Measurements from ENCODE around the gene SHC2.
"Not testable (repeated sequence)": the region's sequence is repeated elsewhere in the genome, so short reads cannot be mapped to it uniquely, and the experiment has no call there.

Gene SHC2

DNA sequence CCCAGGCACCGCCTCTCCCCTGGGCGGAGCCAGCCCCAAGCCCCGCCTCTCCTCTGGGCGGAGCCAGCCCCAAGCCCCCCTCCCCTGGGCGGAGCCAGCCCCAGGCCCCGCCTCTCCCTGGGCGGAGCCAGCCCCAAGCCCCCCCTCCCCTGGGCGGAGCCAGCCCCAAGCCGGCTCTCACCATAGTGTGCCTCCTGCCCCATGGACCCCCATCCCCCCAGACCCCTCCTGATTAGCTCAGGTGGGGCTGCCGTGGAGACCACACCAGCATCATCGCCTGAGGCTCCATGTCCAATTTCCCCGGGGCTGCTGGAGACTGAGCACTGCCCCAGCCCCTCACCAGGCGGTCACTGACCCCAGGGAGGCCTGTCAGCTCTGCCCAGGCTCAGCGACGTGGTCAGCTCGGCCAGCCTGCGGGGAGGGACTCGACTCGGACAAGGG, 31.3 kb upstream of the SHC2 start:
- DNase-seq (ENCODE audit: low read depth in 2 of 2, low spot score in 1 of 2), result no peak

DNA sequence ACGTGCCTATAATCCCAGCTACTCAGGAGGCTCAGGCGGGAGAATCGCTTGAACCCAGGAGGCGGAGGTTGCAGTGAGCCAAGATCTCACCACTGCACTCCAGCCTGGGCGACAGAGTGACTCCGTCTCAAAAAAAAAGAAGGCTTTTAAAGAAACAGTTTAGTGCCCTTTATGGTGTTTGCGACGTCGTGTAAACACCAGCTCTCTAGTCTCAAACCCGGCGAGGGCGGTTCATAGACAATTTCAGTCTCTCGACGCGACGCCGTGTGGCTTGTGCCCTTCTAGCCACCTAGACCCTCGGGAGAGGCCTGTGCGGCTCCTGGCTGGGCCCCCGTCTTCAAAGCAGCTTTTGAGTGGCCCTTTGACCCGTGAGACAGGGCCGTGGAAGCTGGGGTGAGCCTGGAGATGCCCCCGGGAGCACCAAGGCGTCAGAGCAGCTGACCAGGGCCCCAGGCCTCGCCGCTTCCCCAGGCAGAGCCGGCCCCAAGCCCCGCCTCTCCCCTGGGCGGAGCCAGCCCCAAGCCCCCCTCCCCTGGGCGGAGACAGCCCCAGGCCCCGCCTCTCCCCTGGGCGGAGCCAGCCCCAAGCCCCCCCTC, 30.4 kb upstream of the SHC2 start:
- no peak for DNase-seq (ENCODE audit: low read depth in 2 of 2, low spot score in 1 of 2)

DNA sequence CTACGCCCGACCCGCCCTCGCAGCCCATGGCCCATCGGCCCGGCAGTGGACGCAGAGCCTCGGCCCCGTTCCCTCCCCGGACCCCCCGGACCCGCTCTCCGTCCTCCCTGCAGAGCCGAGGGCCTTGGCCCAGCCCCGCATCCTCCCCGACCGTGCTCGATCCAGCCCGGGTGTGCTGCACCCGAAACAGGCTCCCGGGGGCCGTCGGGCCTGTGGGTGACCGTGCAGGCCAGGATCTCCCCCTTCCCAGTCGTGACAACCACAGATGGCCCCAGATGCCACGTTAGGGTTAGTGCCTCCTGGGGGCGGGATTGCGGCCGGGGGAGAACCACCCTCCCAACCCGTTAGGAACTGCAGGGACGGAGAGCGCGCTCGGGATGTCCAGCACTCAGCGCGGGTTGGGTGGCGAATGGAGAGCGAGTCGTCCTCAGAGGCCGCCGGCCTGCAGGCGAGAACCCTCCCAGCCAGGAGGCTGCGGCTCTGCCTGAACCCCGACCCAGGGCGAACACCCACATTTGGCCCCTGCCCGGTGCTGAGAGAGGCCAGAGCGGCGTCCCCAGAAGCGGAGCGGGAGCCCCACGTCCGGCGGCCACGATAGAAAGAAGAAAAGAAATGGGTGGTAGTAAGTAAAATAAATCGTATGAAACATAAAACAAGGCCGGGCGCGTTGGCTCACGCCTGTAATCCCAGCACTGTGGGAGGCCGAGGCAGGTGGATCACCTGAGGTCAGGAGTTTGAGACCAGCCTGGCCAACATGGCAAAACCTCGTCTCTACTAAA, 28.8 kb upstream of the SHC2 start:
- DNase-seq (ENCODE audit: low read depth in 2 of 2, low spot score in 1 of 2), result no peak

DNA sequence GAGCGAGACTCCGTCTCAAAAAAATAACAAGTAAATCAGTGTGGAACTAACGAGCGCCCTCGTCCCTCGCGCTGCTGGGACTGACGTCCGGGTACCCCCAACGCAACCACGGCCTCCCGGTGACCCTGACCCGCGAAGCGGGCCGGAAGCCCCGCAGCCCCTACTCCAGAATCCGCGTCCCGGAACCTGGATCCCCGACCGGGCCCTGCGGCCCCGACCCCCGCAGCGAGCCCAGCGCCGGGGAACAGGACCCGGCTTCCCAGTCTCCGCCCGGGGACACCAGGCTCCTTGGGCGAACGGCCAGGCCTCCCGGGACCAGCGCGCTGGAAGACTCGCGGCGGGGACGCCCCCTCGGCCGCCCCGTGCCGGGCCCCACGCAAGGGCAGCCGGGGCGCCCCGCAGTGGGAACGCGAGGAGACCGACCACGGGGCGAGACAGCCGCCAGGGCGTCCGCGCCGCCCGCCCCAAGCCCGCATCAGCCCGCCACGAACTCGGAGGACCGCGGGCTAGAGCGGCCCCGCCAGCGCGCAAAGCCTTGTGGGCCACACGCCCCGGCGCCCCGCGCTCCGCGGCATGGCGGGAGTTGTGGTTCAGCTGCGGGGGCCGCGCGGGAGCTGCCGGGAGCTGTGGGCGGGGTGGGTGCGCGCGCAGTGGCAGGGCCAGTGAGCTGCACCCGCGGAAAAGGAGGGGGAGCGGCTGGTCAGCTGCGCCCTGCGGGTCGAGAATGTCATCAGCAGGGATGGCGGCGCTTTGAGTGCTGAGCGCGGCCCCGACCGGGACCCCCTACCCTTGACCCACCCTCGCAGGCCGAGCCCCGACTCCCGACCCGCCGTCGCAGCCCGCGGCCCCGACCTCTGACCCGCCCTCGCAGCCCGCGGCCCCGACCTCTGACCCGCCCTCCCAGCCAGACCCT, 27.9 kb upstream of the SHC2 start:
- peak; percentile 80 to 89 for DNase-seq (ENCODE audit: low read depth in 2 of 2, low spot score in 1 of 2)

DNA sequence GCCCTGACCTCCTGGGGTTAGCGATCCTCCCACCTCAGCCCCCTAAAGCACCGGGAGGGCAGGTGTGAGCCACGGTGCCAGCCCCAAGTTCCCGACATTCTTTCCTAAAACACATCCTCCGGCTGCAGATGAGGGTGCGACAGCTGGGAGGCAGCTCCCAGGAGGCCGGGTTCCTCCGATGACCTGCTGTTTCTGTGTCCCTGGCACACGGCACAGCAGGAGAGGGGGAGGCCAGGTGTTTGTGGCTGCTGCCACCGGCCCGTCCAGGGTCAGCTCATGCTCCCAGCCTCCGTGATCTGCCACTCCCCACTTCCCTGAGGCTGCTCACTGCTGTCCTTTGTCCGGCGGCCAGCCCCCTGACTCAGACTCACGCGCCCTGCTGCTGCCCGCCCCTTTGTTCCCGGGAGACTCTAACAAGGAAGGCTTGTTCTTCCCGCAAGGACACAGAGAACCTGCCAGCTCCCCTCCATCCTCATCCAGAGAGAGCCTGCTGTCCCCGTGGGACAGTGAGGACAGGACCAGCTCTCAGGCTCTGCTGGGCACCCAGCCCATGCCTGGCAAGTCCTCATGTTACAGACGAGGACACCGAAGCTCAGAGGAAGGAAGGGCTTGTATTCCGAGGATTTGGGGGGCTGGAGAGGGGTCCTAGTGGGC, 24.9 kb upstream of the SHC2 start:
- no peak for DNase-seq (ENCODE audit: low read depth in 2 of 2, low spot score in 1 of 2)

DNA sequence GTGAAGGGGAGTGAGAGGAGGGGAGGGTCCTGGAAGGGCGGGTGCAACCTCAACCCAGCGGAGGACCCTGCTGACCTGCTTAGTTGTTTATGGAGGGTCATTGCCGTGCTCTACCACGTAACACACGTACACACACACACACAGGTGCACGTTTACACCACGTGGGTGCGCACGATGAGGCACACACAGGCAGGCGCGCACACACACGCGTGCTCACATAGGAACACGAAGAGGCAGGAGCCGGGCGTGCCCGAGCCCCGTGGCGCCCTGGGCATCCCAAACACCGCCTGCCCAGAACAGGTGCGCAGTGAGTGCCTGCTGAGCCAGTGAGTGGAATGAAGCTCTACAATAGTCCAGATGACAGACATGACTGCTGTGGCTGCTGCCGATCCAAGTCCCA, 24.2 kb upstream of the SHC2 start:
- DNase-seq (ENCODE audit: low read depth in 2 of 2, low spot score in 1 of 2), result no peak

DNA sequence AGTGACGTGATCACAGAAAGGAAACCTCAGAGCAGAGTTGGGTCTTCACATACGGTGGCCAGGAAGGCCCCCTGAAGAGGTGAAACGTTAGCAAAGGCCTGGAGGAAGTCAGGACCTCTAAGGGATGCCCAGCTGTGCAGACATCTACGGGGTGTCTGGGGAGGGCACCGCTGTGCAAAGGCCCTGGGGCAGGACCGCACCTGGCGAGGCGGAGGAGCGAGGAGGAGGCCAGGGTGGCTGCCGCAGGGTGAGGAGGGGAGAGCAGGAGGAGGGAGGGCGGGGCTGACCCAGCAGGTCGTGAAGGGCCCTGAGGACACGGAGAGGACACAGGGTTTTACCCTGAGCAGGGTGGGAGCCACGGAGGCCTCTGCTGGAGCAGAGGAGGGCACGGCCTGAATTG, 23.7 kb upstream of the SHC2 start:
- no peak for DNase-seq (ENCODE audit: low read depth in 2 of 2, low spot score in 1 of 2)

DNA sequence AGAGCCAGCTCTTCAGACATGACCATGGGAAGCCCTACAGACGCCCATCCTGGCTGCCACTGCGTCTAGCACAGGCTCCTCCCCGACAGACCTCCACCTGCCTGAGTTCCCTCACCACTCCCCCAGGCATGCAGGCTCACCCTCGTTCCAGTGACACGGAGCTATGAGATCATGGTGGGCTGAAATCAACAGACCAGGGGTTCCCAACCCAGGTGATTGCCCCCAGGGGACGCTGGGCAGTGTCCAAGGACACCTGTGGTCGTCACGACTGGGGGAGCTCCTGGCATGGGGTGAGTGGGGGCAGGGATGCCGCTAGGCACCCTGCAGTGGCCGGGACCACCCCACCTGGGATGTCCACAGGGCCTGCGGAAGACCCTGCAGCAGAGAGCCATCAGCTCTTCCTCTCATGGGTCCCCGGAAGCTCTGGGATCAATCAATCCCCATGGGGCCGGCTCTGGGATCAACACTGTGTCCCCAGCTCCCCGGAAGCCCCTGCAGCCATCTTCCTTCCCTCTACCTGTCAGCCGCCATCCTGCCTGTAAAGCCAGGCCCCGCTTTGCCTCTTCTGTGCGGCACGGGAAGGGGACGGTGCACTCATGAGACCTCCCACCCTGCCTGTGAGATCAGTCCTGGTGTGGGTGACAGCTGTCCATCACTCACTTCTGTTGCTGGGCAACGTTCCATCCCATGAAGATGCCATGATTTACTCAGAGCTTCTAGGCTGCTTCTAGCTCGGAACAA, 22.7 kb upstream of the SHC2 start:
- no peak for DNase-seq (ENCODE audit: low read depth in 2 of 2, low spot score in 1 of 2)

DNA sequence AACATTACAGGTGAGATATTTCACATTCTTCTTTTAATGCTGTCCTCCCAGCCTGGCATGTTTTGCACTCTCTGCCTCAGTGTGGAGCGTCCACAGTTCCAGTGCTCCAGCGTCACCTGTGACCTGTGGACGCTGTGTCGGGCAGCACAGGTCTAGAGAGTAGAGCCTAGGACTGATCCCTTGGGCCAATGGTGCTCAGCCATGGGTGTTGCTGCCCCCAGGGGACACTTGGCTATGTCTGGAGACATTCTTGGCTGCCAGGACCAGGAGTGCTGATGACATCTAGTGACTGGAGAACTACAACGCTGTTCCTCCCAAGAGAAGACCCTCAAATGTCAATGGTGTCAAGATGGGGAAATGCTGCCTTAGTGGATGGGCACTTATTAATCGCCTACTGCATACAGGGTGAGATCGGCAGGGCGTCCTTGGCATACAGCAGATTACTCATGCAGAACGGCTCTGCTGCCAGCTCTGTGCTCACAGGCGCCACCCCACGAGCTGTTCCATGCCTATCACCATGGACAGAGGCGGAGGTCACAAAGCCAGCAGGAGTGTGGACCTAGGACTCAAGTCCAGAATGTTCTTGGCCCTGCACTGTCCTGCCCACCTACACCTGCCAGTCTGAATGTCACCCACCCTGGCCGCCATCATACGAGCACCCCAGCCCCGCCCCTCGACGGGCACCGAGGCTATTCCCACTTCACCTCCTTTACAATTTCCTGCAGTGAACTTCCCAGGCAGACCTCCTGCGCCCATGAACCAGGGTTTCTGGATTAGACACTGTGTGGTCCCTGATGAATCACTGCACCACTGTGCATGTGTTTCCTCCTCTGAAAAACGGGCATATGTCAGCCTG, 21.6 kb upstream of the SHC2 start:
- no peak for DNase-seq (ENCODE audit: low read depth in 2 of 2, low spot score in 1 of 2)

DNA sequence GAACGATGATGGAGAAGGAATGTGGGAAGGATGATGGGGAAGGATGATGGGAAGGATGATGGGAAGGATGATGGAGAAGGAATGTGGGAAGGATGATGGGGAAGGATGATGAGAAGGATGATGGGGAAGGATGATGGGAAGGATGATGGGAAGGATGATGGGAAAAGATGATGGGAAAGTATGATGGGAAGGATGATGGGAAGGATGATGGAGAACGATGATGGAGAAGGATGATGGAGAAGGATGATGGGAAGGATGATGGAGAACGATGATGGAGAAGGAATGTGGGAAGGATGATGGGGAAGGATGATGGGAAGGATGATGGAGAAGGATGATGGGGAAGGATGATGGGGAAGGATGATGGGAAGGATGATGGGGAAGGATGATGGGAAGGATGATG, 20.3 kb upstream of the SHC2 start:
- not testable (repeated sequence) for DNase-seq (ENCODE audit: low read depth in 2 of 2, low spot score in 1 of 2)

DNA sequence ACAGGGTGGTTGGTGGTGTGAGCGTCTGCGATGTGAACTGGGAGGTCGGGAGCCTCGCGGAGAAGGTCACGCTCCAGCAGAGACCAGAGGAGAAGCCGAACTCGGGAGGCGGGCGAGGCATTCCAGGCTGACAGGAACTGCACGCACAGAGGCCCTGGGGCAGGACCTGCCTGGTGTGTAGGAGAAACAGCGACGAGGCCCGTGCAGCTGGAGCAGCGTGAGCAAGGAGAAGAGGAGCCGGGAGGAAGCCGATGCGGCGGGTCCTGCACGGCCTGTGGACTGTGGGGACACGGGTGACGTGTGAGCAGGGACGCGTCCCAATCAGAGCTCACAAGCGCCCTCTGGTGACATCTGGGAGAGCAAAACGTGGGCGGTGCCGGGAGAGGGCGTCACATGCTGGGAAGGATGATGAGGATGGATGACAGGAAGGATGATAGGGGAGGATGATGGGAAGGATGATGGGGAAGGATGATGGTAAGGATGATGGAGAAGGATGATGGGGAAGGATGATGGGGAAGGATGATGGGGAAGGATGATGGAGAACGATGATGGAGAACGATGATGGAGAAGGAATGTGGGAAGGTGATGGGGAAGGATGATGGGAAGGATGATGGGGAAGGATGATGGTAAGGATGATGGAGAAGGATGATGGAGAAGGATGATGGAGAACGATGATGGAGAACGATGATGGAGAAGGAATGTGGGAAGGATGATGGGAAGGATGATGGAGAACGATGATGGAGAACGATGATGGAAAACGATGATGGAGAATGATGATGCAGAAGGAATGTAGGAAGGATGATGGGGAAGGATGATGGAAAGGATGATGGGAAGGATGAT, 19.4 kb upstream of the SHC2 start:
- DNase-seq (ENCODE audit: low read depth in 2 of 2, low spot score in 1 of 2), result no peak

DNA sequence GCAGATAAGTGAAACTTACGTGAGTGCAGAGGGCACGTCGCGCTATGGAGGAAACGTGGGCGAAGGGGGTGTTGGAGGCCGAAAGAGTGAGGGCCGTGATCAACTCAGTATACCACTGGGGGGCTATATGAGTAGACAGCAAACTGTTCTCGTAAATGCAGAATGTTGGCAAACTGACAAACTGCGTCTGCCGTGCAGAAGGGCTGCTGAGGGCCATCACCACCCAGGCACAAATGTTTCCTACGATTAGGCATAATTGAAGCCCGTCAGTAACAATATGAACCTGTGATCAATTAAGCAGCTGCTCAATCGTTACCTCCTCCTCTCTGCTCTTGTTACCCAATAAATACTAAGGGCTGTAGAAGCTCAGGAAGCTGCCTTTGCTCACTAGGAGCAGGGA, 18.1 kb upstream of the SHC2 start:
- no peak for DNase-seq (ENCODE audit: low read depth in 2 of 2, low spot score in 1 of 2)

DNA sequence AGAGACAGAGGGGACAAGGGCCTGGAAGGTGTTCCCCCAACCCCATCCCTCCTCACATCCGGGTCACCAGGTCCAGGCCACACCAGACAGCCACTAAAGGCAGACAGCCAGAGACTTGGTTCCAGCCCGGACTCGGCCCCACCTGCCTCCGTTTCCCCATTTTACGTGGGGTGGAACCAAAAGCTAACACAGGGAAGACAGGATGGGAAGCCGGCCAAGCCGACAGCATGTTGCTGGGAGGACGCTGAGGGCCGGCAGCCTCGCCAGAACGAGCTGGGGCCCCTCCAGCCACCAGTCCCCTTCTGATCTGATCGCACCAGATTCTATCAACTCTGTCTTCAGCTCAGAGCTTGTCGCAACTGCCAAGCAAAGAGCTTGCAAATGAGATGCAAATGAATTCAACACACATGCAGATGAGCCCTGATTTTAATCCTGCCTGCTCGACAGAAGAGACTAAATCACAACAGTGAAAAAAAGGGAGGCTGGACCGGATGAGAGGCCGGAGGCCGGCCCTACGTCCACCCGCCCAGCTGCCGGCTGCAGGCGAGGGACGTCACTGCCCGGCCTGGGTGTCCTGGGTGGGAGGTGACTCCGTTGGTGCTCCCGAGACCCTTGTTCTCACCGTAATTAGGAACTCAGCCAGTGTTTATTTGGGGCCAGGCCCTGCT, 17.5 kb upstream of the SHC2 start:
- no peak for DNase-seq (ENCODE audit: low read depth in 2 of 2, low spot score in 1 of 2)

DNA sequence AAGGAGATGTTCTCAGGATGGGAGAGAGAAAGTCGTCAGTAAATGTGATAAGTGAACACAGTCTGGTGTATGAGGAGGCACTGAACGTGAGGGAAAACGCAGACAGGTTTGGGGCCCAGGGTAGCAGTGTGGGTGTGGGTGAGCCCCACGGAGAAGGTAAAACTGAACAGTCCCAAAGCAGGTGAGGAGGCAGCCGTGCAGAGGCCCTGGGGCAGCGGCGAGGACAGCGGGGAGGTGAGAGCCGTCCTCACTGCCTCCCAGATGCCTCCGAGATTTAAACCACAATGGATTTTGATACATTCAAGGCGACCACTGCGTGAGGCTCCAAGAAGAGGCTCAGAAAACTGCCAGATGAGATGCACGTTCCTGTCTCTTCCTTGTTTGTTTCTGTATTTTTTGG, 14.5 kb upstream of the SHC2 start:
- DNase-seq (ENCODE audit: low read depth in 2 of 2, low spot score in 1 of 2), result no peak

DNA sequence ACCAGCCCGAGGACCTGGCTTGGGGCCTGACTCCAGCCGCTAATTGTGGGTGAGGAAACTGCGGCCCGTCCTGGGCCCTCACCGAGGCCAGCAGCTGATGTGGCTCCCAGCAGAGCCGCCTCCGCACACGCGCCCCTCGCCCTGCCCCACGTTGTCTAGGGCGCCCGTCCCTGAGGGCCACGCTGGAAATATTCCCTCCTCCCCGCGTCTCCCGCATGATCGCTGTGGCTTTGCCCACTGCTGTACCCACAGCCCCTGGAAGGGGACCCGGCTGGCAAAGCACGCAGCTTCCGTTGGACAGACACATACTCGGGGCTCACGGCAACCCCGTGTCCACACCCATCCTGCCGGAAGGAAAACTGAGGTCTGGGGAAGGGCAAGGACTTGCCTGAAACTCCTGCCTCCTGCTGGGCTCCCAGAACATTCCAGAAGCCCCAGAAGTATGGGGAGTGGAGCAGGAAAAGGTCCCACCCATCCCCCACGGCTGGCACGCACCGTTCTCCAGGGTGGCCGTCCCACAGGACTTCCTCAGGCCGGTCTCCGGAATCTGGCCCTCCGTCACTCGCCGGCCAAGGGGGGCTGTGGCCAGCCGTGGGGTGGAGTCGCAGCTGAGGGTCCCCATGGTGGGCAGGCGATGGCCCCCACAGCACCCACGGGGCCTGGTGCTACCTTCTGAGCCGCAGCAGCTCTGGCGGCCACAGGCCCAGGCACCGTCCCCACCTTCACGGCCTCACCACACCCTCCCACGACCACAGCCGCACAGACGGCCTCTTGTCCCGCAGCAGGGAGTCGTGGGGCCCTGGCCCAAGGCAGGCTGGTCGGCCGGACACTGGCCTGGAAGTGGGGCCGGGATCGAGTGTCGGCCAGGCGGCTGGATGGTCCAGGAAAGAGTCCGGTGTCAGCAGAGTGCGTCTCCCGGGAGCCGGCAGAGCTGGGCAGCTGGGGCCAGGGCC, 13.6 kb upstream of the SHC2 start:
- no peak for DNase-seq (ENCODE audit: low read depth in 2 of 2, low spot score in 1 of 2)

DNA sequence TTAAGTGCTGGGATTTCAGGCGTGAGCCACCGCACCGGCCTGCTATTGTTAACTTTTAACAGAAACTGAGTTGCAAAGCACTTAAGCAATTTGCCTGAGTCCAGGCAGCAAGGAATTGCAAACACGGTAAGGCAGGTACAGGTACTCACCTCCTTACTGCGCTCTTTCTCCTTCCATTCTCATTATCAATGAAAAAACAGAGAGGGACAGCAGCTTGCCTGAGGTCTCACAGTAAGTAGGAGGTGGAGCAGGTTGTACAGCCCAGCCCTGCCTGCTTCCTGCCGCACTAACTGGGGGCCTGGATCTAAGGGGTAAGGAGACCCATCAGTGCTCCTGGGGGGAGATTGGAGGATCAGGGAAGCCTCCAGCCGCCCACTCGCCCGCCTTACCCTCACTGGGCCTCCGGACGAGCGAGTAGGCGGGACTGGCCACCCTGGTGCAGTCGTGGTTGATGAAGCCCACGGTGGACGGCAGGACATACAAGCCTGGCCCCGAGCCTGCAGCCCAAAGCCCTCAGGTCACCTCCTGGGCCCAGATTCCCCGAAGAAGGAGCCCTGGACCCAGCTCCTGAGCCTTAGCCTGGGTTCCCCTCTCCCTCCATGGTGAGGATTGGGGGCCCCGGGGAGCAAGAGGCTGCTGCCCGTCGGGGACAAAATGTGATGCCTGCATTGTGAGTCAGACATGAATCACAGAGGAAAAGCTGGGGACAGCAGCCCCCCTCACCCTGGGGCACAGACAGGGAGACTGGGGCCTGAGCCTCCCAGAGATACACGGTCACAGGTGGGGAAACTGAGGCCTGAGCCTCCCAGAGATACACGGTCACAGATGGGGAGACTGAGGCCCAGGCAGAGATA, 11.4 kb upstream of the SHC2 start:
- DNase-seq (ENCODE audit: low read depth in 2 of 2, low spot score in 1 of 2), result no peak
